Colonic mucosa (tissue), 4 donors: ENCODE measurements around the gene BLCAP. TPM values are rescaled to one million over a fixed set of nuclear protein-coding genes. Genes with fewer than 3 reads are reported as not detected.

Experiments
- DNase-seq: peaks from one replicate; pipeline ENCODE4 v3.0.0-alpha.2; 2020
- H3K27ac ChIP-seq: fragments of 200-600 bp; one replicate; pipeline ENCODE4 v1.8.0; 2021
- H3K27me3 ChIP-seq: fragments of 200-600 bp; one replicate; pipeline ENCODE4 v1.8.0; 2021
- H3K36me3 ChIP-seq: fragments of 200-600 bp; one replicate; pipeline ENCODE4 v1.8.0; 2021
- H3K4me1 ChIP-seq: fragments of 200-600 bp; one replicate; pipeline ENCODE4 v1.8.0; 2021; ENCODE audit warnings: mild to moderate bottlenecking
- H3K4me3 ChIP-seq: fragments of 200-600 bp; one replicate; pipeline ENCODE4 v1.8.0; 2021
- H3K9ac ChIP-seq, 2 donors: one replicate each; pipeline ENCODE4 v1.7.0; 2013; ENCODE audit warnings: control low read depth in 2 of 2, low read depth in 2 of 2, low read length in 2 of 2
- H3K9me3 ChIP-seq: fragments of 200-600 bp; one replicate; pipeline ENCODE4 v1.8.0; 2021
- intact Hi-C: fragments of 100-400 bp; cut with DNase I; formaldehyde crosslinking; loops from one replicate; pipeline ENCODE4 v1.14.1; 2022
- total RNA-seq, 2 donors: library from RNA; stranded (reverse); fragmentation: NEBNext Ultra II Directional in 1 of 2; extraction: Animal tissue kit (Norgen Biotek cat#: 25700) in 1 of 2; gene quantifications; one replicate each; pipeline ENCODE4 v1.2.1, GENCODE V29; 2021
- TF ChIP-seq, protein P1 (sequence below): fragments of 200-600 bp; IDR thresholded peaks from one replicate; pipeline ENCODE4 v1.8.0; 2022; ENCODE audit warnings: antibody characterized with exemption, mild to moderate bottlenecking
- donor health status: healthy.
- donor health status: DM: no; HTN: no; CAD: no.
- donor health status: DM: no; HTN: no; CAD: no.

Gene BLCAP
- total RNA-seq, 2 donors from 2014 or later = 87.2 to 103 TPM

DNA sequence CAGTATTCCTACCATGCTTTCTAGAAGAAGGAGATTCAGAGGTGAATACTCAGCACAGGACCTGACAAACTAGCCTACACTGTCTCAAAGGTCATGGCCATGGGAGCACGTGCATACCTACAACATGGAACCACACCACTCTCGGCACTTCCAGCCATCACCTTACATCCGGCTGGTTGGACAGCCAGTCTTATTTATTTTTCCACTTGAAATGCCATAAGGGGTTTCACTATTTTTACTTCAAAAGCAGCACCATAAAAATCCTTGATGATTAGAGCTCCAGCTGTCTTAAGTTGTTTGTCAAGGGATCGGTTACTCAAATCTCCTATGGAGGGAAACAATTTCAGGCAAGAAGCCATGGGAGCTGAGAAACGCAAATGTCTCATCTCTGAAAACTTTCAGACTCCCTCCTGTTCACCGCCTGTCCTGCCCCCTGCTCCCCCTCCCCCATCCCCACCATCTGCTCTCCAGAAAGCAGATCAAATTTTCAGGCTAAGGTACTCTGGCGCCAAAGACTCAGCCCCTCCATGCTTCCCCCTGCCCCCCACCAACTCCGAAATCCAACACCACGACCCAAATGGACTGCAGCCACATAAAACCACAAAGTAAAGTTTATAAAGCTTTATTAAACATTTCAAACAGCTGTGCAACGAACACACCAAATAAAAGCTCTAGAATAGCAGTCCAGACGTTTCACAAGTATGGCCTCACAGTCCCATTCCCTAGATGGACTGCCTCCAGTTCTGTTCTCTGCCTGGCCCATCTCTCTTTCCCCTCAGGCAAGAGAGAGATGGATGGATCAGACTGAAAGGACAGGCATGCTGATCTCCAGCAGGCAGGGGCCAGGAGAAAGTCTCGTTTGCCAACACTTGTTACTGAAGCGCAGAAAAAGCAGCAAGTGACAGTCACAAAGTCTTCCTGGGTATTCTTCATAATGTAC, 10.6 kb downstream of the BLCAP start:
- Histone ChIP-seq H3K4me3 (no peak overlapping the region), H3K9ac (no peak overlapping the region), H3K9me3 (no peaks in the 10 kb centered on the region), H3K27ac (no peak overlapping the region), H3K36me3 (peaks cover 4% of the 10 kb centered on the region), H3K27me3 (no peaks in the 10 kb centered on the region), H3K4me1 (no peaks in the 10 kb centered on the region)
- no peak for DNase-seq
- TF ChIP-seq, protein P1, sequence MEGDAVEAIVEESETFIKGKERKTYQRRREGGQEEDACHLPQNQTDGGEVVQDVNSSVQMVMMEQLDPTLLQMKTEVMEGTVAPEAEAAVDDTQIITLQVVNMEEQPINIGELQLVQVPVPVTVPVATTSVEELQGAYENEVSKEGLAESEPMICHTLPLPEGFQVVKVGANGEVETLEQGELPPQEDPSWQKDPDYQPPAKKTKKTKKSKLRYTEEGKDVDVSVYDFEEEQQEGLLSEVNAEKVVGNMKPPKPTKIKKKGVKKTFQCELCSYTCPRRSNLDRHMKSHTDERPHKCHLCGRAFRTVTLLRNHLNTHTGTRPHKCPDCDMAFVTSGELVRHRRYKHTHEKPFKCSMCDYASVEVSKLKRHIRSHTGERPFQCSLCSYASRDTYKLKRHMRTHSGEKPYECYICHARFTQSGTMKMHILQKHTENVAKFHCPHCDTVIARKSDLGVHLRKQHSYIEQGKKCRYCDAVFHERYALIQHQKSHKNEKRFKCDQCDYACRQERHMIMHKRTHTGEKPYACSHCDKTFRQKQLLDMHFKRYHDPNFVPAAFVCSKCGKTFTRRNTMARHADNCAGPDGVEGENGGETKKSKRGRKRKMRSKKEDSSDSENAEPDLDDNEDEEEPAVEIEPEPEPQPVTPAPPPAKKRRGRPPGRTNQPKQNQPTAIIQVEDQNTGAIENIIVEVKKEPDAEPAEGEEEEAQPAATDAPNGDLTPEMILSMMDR = no peak
- intact Hi-C loops = no loop called here

DNA sequence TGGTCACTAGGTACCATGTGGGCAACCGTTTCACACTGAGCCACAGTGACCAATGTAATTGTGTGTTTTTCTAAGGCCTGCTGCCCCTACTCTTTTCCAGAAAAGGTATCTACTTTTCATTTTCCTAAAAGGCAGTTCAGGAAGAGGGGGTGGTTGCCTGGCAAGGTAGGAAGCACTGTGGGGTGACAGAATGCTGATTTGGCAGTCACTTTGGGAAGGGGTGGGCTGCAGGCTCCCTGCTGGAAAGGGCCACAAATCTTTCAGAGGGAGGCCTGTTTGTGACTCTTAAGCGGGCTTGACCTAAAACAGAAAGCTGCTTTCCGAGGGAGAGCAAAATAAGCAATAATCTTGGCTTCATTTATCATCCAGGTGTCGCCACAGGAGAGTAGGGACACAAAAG, 11.8 kb downstream of the BLCAP start:
- no peak for DNase-seq
- no peaks in the 10 kb centered on the region for H3K4me1 ChIP-seq
- H3K27me3 ChIP-seq = no peaks in the 10 kb centered on the region
- peaks cover 4% of the 10 kb centered on the region for H3K36me3 ChIP-seq
- no peak overlapping the region for H3K4me3 ChIP-seq
- H3K27ac ChIP-seq = no peak overlapping the region
- H3K9ac ChIP-seq = no peak overlapping the region
- TF ChIP-seq, protein P1 = no peak
- no peaks in the 10 kb centered on the region for H3K9me3 ChIP-seq
- intact Hi-C loops = no loop called here

DNA sequence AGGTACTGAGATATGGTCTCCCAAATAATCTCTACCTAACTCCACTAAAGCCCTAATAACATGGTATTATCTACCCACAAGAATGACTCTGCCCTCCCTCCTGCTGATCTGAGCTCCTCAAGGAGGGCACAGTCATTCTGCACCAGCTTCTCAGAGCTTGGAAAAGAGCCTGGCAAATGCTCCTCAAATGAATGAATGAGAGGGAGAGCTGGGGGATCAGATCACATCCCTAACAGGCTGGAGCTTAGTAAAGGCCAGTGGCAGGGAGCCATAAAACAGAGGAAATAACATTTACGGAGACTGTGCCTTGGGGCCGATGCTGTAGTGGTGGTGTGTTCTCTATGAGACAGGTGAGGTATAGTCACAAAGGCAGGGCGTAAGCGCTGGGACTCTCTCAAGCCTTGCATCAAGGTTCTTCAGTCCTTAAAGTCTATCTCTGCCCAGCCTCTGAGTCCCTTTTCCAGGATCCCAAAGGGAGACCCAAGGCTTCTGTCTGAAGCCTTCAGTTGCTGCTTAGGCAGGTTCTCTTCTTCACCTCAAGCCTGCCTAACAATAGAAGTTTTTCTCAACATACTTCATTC, 13.8 kb downstream of the BLCAP start:
- Histone ChIP-seq H3K36me3 (peaks cover 4% of the 10 kb centered on the region), H3K27me3 (no peaks in the 10 kb centered on the region), H3K9ac (no peak overlapping the region), H3K4me1 (no peaks in the 10 kb centered on the region), H3K4me3 (no peak overlapping the region), H3K27ac (no peak overlapping the region), H3K9me3 (no peaks in the 10 kb centered on the region)
- no peak for DNase-seq
- TF ChIP-seq, protein P1 = no peak
- intact Hi-C loops = no loop called here

DNA sequence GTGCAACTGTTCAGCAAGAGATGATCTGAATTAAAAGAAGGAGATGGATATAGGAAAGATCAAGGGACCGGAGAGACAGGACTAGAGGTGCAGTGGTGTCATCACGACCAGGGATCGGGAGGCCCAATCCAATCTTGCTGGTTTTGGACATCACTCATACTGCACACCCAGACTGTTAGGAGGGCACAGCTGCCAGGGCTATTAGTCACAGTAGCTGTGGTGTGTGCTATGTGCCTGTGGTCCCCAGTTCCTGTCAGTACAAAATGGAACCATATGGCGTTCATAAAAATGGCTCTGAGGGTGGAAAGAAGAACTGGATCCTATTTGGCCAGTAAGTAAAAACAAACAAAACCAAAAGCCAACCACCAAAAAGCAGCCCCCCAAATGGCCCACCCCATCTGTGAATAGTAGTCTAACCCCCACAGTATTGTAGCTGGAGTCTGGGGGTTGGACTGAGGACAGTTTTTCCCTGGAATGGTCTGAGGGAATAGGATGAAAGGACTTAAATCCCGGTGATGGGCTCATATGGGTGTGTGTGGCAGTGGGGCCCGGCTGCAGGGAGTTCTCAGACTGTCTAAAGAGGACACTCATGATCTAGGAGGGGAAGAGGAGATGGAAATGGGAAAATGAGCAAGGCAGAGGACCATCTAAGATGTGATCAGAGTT, 15.9 kb downstream of the BLCAP start:
- H3K36me3 ChIP-seq = no peaks in the 10 kb centered on the region
- no peaks in the 10 kb centered on the region for H3K27me3 ChIP-seq

DNA sequence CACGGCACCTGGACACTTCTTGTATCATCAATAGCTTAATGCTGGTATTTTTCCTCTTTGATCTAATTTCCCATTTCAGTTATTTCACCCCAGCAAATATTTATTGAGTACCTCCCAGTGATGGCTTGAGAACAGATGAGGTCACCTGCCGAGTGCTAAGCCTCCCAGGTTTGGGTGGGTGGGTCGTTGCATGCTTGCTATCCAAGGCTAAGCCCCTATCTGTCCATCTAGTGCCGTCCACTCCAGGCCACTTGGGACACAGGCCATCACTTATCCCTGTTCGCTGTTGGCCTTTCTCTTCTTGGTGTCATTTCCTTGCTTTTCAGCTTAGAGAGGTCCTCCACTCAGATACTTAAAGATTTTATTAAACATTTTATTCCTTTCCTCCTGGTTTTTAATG, 17.4 kb downstream of the BLCAP start:
- no peaks in the 10 kb centered on the region for H3K4me1 ChIP-seq
- no peaks in the 10 kb centered on the region for H3K9me3 ChIP-seq
- no peak overlapping the region for H3K4me3 ChIP-seq
- DNase-seq = no peak
- H3K9ac ChIP-seq = no peak overlapping the region
- TF ChIP-seq, protein P1 = no peak
- intact Hi-C loops = no loop called here
- H3K27ac ChIP-seq = no peak overlapping the region
- H3K27me3 ChIP-seq = no peaks in the 10 kb centered on the region
- H3K36me3 ChIP-seq = no peaks in the 10 kb centered on the region

More for the DNA sequence above, 15.9 kb downstream of the BLCAP start:
- no peak overlapping the region for H3K9ac ChIP-seq
- no peak overlapping the region for H3K27ac ChIP-seq
- intact Hi-C loops = no loop called here
- no peaks in the 10 kb centered on the region for H3K4me1 ChIP-seq
- no peak overlapping the region for H3K4me3 ChIP-seq
- no peaks in the 10 kb centered on the region for H3K9me3 ChIP-seq
- DNase-seq = no peak
- TF ChIP-seq, protein P1 = no peak
